CD14-positive monocyte (primary cell): ENCODE data around the gene FHIT. TPM values are rescaled to one million over a fixed set of nuclear protein-coding genes. Genes with fewer than 3 reads are reported as not detected.

Source experiments
- DNase-seq, 3 donors: peaks; one replicate each; pipeline ENCODE4 v3.0.0-alpha.2; 2011 to 2022
- H2AFZ ChIP-seq: 2 replicates; pipeline ENCODE4 v1.6.0; 2012; ENCODE audit warnings: mild to moderate bottlenecking, low read depth, low read length, inconsistent platforms; ENCODE audit not compliant: insufficient read depth, poor library complexity, severe bottlenecking
- H3K27ac ChIP-seq, 2 donors: 1 replicate in 1 of 2; 2 replicates in 1 of 2; pipeline ENCODE4 v1.5.1; 2012 to 2013; ENCODE audit warnings: low read length in 2 of 2, control low read depth in 1 of 2, inconsistent platforms in 1 of 2, low read depth in 1 of 2, mild to moderate bottlenecking in 1 of 2
- H3K27me3 ChIP-seq, 2 donors: one replicate each; pipeline versions ENCODE4 v1.6.0 to v1.6.1; 2011 to 2013; ENCODE audit warnings: low read length in 2 of 2; ENCODE audit not compliant: control insufficient read depth in 2 of 2, insufficient read depth in 2 of 2
- H3K36me3 ChIP-seq, 2 donors: replicated peaks in 1 of 2; 1 replicate in 1 of 2; 2 replicates in 1 of 2; pipeline versions ENCODE4 v1.5.1 to v1.6.1; 2012 to 2013; ENCODE audit warnings: low read length in 2 of 2, control low read depth in 1 of 2, inconsistent platforms in 1 of 2, mild to moderate bottlenecking in 1 of 2; ENCODE audit not compliant: insufficient read depth in 2 of 2, control insufficient read depth in 1 of 2
- H3K4me1 ChIP-seq, 2 donors: 1 replicate in 1 of 2; 2 replicates in 1 of 2; pipeline versions ENCODE4 v1.5.1 to v1.6.1; 2012 to 2013; ENCODE audit warnings: low read length in 2 of 2, control low read depth in 1 of 2, inconsistent platforms in 1 of 2, mild to moderate bottlenecking in 1 of 2, moderate library complexity in 1 of 2; ENCODE audit not compliant: insufficient read depth in 2 of 2, control insufficient read depth in 1 of 2
- H3K4me2 ChIP-seq: replicated peaks from 2 replicates; pipeline ENCODE3; 2012; ENCODE audit warnings: low read length, moderate library complexity, mild to moderate bottlenecking; ENCODE audit not compliant: poor library complexity, severe bottlenecking; ENCODE audit errors: extremely low read depth
- H3K4me3 ChIP-seq, 3 experiments: fragments of 200-600 bp in 1 of 3; sonication (generic) in 1 of 3; replicated peaks in 1 of 3; 1 replicate in 2 of 3; 2 replicates in 1 of 3; pipeline ENCODE4 v1.5.1; 2011 to 2013; ENCODE audit warnings: low read length in 3 of 3, mild to moderate bottlenecking in 3 of 3, control low read depth in 2 of 3, low read depth in 2 of 3, inconsistent platforms in 1 of 3, moderate library complexity in 1 of 3
- H3K79me2 ChIP-seq: 2 replicates; pipeline ENCODE4 v1.6.0; 2012; ENCODE audit warnings: mild to moderate bottlenecking, control low read depth, inconsistent platforms, low read length, moderate library complexity; ENCODE audit not compliant: insufficient read depth
- H3K9ac ChIP-seq: 2 replicates; pipeline ENCODE4 v1.6.0; 2017; ENCODE audit warnings: low read length, mild to moderate bottlenecking; ENCODE audit not compliant: insufficient read depth, poor library complexity, severe bottlenecking
- H3K9me3 ChIP-seq, 2 donors: replicated peaks in 1 of 2; 1 replicate in 1 of 2; 2 replicates in 1 of 2; pipeline versions ENCODE4 v1.5.1 to v1.6.1; 2012 to 2013; ENCODE audit warnings: low read length in 2 of 2, control low read depth in 1 of 2; ENCODE audit not compliant: control insufficient read depth in 1 of 2, insufficient read depth in 1 of 2
- H4K20me1 ChIP-seq: 2 replicates; pipeline ENCODE4 v1.6.0; 2012; ENCODE audit warnings: mild to moderate bottlenecking, low read length, control low read depth, moderate library complexity; ENCODE audit not compliant: insufficient read depth
- H3K27ac Mint-ChIP-seq, 7 donors: one replicate each; pipeline ENCODE4 v1.8.0; 2020; ENCODE audit warnings: mild to moderate bottlenecking in 7 of 7, mixed read lengths in 7 of 7, moderate library complexity in 6 of 7, inconsistent platforms in 2 of 7
- H3K27me3 Mint-ChIP-seq, 3 donors: one replicate each; pipeline ENCODE4 v1.8.0; 2021 to 2022; ENCODE audit warnings: low read depth in 3 of 3, mild to moderate bottlenecking in 3 of 3, mixed read lengths in 3 of 3, moderate library complexity in 3 of 3, inconsistent platforms in 1 of 3
- H3K36me3 Mint-ChIP-seq, 2 donors: one replicate each; pipeline ENCODE4 v1.8.0; 2020; ENCODE audit warnings: mixed read lengths in 2 of 2, inconsistent platforms in 1 of 2, mild to moderate bottlenecking in 1 of 2
- H3K4me1 Mint-ChIP-seq: one replicate; pipeline ENCODE4 v1.8.0; 2020; ENCODE audit warnings: mild to moderate bottlenecking, mixed read lengths
- H3K4me3 Mint-ChIP-seq, 2 donors: one replicate each; pipeline ENCODE4 v1.8.0; 2020; ENCODE audit warnings: mild to moderate bottlenecking in 2 of 2, mixed read lengths in 2 of 2, moderate library complexity in 1 of 2
- H3K9me3 Mint-ChIP-seq, 7 donors: one replicate each; pipeline ENCODE4 v1.8.0; 2020 to 2022; ENCODE audit warnings: mixed read lengths in 7 of 7, mild to moderate bottlenecking in 6 of 7, moderate library complexity in 6 of 7, inconsistent platforms in 2 of 7
- WGBS: methylation state at CpG from one replicate; pipeline ENCODE4 v1.1.5; 2013; ENCODE audit warnings: missing lambda C conversion rate; ENCODE audit not compliant: insufficient coverage; 5-methylcytosine and 5-hydroxymethylcytosine counted together
- intact Hi-C, 2 donors: fragments of 100-400 bp; cut with micrococcal nuclease; formaldehyde crosslinking; loops; one replicate each; pipeline versions ENCODE4 v1.15.0 to v1.15.1; 2023
- polyA plus RNA-seq, 3 donors: library from polyadenylated mRNA; depleted of rRNA in 1 of 3; unstranded in 2 of 3; stranded (reverse) in 1 of 3; fragments of 300-500 nt in 2 of 3; fragments of >200 nt in 1 of 3; fragmentation: Illumina TruSeq in 2 of 3; gene quantifications; 1 replicate in 2 of 3; 2 replicates in 1 of 3; pipeline ENCODE4 v1.2.3, GENCODE V29; 2012 to 2021
- TF ChIP-seq, protein P1 (sequence below): fragments of 200-600 bp; IDR thresholded peaks from one replicate; pipeline ENCODE4 v1.8.0; 2022; ENCODE audit warnings: antibody characterized with exemption, mild to moderate bottlenecking

Gene FHIT
- polyA plus RNA-seq, 3 donors, result 1.7 to 3.4 (median 3.2) TPM

DNA sequence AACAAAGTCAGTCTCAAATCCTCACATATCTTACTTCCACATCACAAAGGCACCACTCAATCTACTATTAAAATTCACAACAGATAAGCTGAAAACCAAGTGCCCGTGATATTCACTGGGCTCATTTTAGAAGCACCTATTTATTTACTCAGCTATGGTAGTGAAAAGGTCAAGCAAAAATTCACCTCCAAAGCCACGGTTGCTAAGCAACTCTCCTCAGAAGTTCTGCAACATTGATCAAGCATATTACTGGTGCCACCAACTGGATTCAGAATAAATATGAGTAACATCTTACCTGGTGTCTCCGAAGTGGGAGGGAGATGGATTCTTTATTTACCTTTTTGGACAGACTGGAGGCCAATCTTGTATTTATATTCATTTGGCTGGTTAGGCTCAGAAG lies 714.8 kb downstream of the FHIT start:
- intact Hi-C loops, result no loop called here
- Histone ChIP-seq H3K27me3 (no peaks in the 10 kb centered on the region), H3K36me3 (no peaks in the 10 kb centered on the region), H2AFZ (no peak overlapping the region), H3K9me3 (no peaks in the 10 kb centered on the region), H3K4me2 (no peak overlapping the region), H3K4me1 (no peaks in the 10 kb centered on the region), H4K20me1 (no peaks in the 10 kb centered on the region), H3K4me3 (no peak overlapping the region), H3K9ac (no peak overlapping the region), H3K79me2 (no peaks in the 10 kb centered on the region), H3K27ac (no peak overlapping the region)
- DNase-seq, result no peak
- Mint-ChIP-seq H3K9me3 (peaks cover 0 to 9% (median 2%) of the 10 kb centered on the region in 7 donors), H3K4me1 (no peaks in the 10 kb centered on the region), H3K27me3 (peaks cover 0 to 1% (median 0%) of the 10 kb centered on the region in 3 donors), H3K27ac (no peak overlapping the region), H3K36me3 (no peaks in the 10 kb centered on the region), H3K4me3 (no peak overlapping the region)
- WGBS, result no CpG with 5 or more reads among the region's 3 CpGs
- TF ChIP-seq, protein P1, sequence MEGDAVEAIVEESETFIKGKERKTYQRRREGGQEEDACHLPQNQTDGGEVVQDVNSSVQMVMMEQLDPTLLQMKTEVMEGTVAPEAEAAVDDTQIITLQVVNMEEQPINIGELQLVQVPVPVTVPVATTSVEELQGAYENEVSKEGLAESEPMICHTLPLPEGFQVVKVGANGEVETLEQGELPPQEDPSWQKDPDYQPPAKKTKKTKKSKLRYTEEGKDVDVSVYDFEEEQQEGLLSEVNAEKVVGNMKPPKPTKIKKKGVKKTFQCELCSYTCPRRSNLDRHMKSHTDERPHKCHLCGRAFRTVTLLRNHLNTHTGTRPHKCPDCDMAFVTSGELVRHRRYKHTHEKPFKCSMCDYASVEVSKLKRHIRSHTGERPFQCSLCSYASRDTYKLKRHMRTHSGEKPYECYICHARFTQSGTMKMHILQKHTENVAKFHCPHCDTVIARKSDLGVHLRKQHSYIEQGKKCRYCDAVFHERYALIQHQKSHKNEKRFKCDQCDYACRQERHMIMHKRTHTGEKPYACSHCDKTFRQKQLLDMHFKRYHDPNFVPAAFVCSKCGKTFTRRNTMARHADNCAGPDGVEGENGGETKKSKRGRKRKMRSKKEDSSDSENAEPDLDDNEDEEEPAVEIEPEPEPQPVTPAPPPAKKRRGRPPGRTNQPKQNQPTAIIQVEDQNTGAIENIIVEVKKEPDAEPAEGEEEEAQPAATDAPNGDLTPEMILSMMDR, result no peak

DNA sequence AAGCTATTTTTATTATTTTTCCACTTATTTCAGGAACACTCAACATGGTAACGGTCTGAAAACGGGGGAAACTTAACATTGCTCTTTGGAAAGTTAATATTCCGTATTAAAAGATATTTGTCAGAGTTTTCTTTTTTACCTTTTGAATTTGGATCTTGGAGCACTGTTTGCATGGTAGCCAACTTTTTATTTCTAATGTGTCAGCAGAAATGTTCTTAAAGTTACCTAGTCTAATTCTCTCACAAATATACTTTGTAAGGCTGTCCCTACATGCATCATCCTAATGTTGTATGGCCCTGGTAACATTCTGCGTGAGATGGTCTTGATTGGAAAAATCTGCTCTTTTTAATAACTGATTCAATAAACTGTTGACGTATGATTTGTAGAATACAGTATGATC lies 719.5 kb downstream of the FHIT start:
- Histone ChIP-seq H3K27ac (no peak overlapping the region), H2AFZ (no peak overlapping the region), H3K4me2 (no peak overlapping the region), H3K4me1 (no peaks in the 10 kb centered on the region), H3K9me3 (no peaks in the 10 kb centered on the region), H3K27me3 (no peaks in the 10 kb centered on the region), H3K9ac (no peak overlapping the region), H3K4me3 (no peak overlapping the region), H4K20me1 (no peaks in the 10 kb centered on the region), H3K36me3 (no peaks in the 10 kb centered on the region), H3K79me2 (no peaks in the 10 kb centered on the region)
- H3K4me1 Mint-ChIP-seq, result no peaks in the 10 kb centered on the region
- DNase-seq, result no peak
- TF ChIP-seq, protein P1, result no peak
- peaks cover 0 to 9% (median 3%) of the 10 kb centered on the region in 7 donors for H3K9me3 Mint-ChIP-seq
- no peak overlapping the region for H3K4me3 Mint-ChIP-seq
- H3K27ac Mint-ChIP-seq, result no peak overlapping the region
- 100% methylated on average over 1 of the region's 5 CpGs for WGBS
- no peaks in the 10 kb centered on the region for H3K36me3 Mint-ChIP-seq
- intact Hi-C loops, result no loop called here
- peaks cover 0 to 4% (median 0%) of the 10 kb centered on the region in 3 donors for H3K27me3 Mint-ChIP-seq
